Activated naive CD8-positive, alpha-beta T cell treated with anti-CD3 and anti-CD28 coated beads for 36 hours (primary cell): ENCODE measurements around the gene ZNF326. TPM values are rescaled to one million over a fixed set of nuclear protein-coding genes. Genes with fewer than 3 reads are reported as not detected.

Experiments
- DNase-seq: peaks from one replicate; pipeline ENCODE4 v3.0.0; 2021
- H3K27ac Mint-ChIP-seq: one replicate; pipeline ENCODE4 v1.8.0; 2022; ENCODE audit warnings: mild to moderate bottlenecking, moderate library complexity, mixed read lengths
- H3K27me3 Mint-ChIP-seq: one replicate; pipeline ENCODE4 v1.8.0; 2022; ENCODE audit warnings: mild to moderate bottlenecking, mixed read lengths
- H3K36me3 Mint-ChIP-seq: one replicate; pipeline ENCODE4 v1.8.0; 2021; ENCODE audit warnings: mild to moderate bottlenecking, mixed read lengths
- H3K4me1 Mint-ChIP-seq: one replicate; pipeline ENCODE4 v1.8.0; 2021; ENCODE audit warnings: mixed read lengths
- H3K4me3 Mint-ChIP-seq: one replicate; pipeline ENCODE4 v1.8.0; 2022; ENCODE audit warnings: mild to moderate bottlenecking, moderate library complexity, mixed read lengths
- H3K9me3 Mint-ChIP-seq: one replicate; pipeline ENCODE4 v1.8.0; 2022; ENCODE audit warnings: mixed read lengths
- total RNA-seq, 2 experiments: library from RNA; stranded (reverse); gene quantifications; one replicate each; pipeline ENCODE4 v1.2.3, GENCODE V29; 2021

ZNF326 gene, protein sequence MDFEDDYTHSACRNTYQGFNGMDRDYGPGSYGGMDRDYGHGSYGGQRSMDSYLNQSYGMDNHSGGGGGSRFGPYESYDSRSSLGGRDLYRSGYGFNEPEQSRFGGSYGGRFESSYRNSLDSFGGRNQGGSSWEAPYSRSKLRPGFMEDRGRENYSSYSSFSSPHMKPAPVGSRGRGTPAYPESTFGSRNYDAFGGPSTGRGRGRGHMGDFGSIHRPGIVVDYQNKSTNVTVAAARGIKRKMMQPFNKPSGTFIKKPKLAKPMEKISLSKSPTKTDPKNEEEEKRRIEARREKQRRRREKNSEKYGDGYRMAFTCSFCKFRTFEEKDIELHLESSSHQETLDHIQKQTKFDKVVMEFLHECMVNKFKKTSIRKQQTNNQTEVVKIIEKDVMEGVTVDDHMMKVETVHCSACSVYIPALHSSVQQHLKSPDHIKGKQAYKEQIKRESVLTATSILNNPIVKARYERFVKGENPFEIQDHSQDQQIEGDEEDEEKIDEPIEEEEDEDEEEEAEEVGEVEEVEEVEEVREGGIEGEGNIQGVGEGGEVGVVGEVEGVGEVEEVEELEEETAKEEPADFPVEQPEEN
- total RNA-seq, result 10 to 100 TPM; 26.8 to 28.1 TPM

DNA sequence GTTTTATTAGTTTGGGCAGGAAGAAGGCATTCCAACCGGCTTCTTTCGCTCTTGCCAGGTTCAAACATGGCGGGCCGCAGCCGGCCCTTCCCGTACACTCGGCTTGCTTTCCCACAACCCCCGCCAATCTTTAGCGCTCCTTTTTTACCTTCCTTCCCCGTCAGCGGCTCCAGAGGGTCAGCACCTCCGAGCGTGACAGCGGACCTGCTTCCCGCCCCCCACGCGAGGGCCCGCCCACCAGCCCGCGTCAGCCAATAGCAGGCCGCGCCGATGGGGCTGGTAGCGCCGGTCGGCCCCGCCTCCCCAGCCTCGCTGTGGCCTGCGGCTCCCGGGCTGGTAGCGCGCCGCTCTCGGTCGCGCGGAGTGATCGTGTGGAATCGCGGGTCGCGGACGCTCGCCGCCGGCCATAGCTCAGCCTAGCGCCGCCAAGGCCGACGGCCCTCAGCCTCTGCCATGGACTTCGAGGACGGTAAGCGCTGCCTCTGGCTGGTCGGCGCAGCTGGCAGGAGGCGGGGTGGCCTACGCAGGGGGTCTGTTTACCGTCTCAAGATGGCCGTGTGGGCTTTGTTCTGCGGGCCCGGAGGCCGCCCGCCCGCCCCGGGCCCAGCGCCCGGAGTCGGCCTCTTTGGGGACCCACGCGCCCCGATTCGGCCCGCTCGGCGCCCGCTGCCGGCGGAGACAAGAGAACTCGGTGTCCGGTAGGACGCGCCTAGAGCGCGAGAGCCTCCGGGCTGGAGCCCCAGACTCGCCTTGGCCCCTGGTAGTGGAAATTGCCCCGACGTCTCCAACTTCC lies at the start of gene ZNF326:
ZNF326 (plus strand) TSS at position 306 of the 793 bp plus-strand sequence; CDS start at position 454, 148 bp downstream.
- peaks cover 22% of the 10 kb centered on the region for H3K36me3 Mint-ChIP-seq
- DNase-seq, result peak; percentile 98
- no peaks in the 10 kb centered on the region for H3K9me3 Mint-ChIP-seq
- H3K27ac Mint-ChIP-seq, result peak within 1 kb of the TSS; percentile 87
- peak within 1 kb of the TSS; percentile 91 for H3K4me3 Mint-ChIP-seq
- H3K4me1 Mint-ChIP-seq, result peaks cover 27% of the 10 kb centered on the region
- H3K27me3 Mint-ChIP-seq, result no peaks in the 10 kb centered on the region

DNA sequence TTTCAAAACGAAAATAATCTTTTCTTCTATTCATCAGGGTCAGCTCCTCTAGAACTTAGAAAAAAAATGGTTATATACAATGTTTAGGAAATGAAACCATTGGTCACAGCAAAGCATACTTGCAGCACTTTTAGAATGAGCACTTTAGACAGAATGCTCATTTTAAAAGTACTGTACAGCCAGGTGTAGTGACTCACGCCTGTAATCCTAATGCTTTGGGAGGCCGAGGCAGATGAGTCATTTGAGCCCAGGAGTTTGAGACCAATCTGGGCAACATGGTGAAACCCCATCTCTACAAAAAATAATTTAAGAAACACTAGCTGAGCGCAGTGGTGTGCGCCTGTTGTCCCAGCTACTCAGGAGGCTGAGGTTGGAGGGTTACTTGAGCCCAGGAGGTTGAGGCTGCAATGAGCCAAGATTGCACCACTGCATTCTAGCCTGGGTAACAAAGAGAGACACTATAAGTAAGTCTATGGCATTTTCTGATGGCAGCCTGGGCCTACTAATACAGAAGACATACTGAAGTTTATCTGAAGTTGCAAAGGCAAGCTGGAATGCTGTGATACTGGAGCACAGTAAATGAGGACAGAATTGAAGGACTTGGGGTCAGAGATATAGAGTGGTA lies 48.9 kb upstream of the ZNF326 start:
- Mint-ChIP-seq H3K4me3 (no peak overlapping the region), H3K9me3 (no peaks in the 10 kb centered on the region), H3K27me3 (no peaks in the 10 kb centered on the region), H3K4me1 (no peaks in the 10 kb centered on the region), H3K36me3 (no peaks in the 10 kb centered on the region), H3K27ac (no peak overlapping the region)
- DNase-seq, result no peak

GRCh38 chr1:89946532-89946931 lies 48.4 kb upstream of the ZNF326 start:
- Mint-ChIP-seq H3K4me3 (no peak overlapping the region), H3K27me3 (no peaks in the 10 kb centered on the region), H3K4me1 (peaks cover 2% of the 10 kb centered on the region), H3K27ac (no peak overlapping the region), H3K36me3 (no peaks in the 10 kb centered on the region), H3K9me3 (no peaks in the 10 kb centered on the region)
- no peak for DNase-seq

GRCh38 chr1:89948722-89949345 lies 46.1 kb upstream of the ZNF326 start:
- Mint-ChIP-seq H3K27me3 (no peaks in the 10 kb centered on the region), H3K4me3 (no peak overlapping the region), H3K9me3 (no peaks in the 10 kb centered on the region), H3K36me3 (no peaks in the 10 kb centered on the region), H3K4me1 (peaks cover 11% of the 10 kb centered on the region), H3K27ac (no peak overlapping the region)
- no peak for DNase-seq

DNA sequence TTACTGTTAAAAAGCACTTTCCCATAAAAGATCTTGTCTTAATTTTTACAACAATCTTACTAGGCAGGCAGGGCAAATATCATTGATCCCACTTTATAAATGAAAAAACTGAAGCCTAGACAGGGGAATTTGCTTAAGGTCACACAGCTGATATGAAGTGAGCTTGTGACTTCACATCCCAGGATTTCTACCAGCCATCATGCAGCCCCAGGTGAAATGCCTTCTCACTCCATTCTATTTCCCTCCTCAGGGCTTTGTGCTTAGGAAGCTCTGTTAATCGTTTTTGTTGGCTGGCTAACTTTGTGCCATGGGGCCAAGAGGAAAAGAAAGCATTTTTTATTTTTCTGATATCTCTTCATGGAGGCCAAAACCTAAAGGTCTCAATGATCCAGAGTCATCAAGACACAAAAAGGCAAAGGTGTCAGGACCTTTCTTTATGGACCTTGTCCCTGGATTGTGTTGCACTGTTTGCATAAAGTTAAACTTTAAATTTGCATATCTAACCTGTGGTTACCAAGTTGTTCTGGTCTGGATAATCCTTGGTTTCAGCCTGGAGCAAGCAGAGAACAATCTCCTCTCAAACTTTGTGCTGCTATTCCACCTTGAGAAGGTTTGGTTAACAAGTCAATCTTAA lies 44.8 kb upstream of the ZNF326 start:
- Mint-ChIP-seq H3K4me1 (peaks cover 11% of the 10 kb centered on the region), H3K27ac (no peak overlapping the region), H3K9me3 (no peaks in the 10 kb centered on the region), H3K36me3 (no peaks in the 10 kb centered on the region), H3K4me3 (no peak overlapping the region), H3K27me3 (no peaks in the 10 kb centered on the region)
- DNase-seq, result no peak

GRCh38 chr1:89950703-89951102 lies 44.2 kb upstream of the ZNF326 start:
- Mint-ChIP-seq H3K4me1 (peaks cover 11% of the 10 kb centered on the region), H3K36me3 (no peaks in the 10 kb centered on the region), H3K27me3 (no peaks in the 10 kb centered on the region), H3K4me3 (no peak overlapping the region), H3K27ac (no peak overlapping the region), H3K9me3 (no peaks in the 10 kb centered on the region)
- no peak for DNase-seq

DNA sequence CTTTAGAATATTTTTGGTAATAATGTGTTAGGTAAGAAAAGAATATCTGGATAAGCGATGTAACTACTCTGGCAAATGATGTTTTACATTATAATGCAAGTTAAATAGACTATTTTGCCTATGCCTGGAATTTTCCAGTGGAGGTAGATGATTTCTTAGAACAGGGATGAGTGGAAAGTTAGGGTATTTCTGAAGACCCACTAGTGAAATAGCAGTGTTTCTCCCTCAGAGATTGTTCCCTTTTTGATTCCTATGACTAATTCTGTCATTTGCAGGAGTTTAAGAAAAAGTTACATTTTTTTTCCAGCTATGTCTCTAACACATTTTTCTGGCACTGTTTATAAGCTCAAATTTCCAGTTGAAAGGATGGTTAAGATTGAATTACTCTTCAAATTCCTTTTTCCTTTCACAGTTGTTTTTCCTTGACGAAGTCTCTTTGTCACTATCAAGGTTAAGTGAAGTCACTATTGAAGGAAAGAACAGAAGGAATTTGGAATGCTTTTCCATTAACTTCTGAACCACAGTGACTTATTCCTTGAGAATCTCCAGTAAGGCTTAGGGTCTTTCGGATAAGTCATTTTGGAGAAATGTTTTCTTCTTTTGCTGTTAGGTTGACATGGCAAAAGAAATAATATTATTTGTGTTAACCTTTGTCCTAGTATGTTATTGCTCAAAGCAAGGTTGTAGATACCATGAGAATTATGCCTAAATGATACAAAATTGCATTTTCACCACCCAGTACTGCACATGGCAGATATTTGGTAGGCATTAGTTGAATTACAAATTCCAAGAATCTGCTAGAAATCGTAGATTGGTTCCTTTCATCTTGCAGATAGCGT lies 42.9 kb upstream of the ZNF326 start:
- no peaks in the 10 kb centered on the region for H3K9me3 Mint-ChIP-seq
- no peak for DNase-seq
- H3K27ac Mint-ChIP-seq, result no peak overlapping the region
- no peaks in the 10 kb centered on the region for H3K27me3 Mint-ChIP-seq
- no peak overlapping the region for H3K4me3 Mint-ChIP-seq
- peaks cover 15% of the 10 kb centered on the region for H3K4me1 Mint-ChIP-seq
- H3K36me3 Mint-ChIP-seq, result no peaks in the 10 kb centered on the region

DNA sequence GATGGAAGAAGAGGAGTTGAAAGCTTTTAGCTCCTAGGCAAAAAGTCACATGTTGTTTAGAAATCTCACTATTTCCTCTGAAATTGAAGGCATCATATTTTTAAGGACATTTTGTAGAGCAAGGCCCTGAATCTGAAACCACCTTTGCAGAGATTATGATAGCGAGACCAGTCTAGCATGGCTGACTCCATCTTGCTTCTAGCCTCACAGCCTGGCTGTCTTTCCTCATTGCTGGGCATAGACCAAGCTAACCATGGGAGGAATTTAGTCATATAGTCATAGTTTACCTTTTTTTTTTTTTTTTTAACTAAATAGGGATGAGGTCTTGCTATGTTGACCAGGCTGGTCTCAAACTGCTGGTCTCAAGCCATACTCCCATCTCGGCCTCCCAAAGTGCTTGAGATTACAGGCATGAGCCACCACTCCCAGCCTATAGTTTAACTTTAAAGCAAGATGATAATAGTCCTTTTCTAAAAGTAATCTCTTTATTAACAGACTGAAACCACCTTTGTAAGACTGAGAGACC lies 42.2 kb upstream of the ZNF326 start:
- Mint-ChIP-seq H3K4me1 (peaks cover 20% of the 10 kb centered on the region), H3K27ac (no peak overlapping the region), H3K27me3 (no peaks in the 10 kb centered on the region), H3K9me3 (no peaks in the 10 kb centered on the region), H3K36me3 (no peaks in the 10 kb centered on the region), H3K4me3 (no peak overlapping the region)
- DNase-seq, result no peak

DNA sequence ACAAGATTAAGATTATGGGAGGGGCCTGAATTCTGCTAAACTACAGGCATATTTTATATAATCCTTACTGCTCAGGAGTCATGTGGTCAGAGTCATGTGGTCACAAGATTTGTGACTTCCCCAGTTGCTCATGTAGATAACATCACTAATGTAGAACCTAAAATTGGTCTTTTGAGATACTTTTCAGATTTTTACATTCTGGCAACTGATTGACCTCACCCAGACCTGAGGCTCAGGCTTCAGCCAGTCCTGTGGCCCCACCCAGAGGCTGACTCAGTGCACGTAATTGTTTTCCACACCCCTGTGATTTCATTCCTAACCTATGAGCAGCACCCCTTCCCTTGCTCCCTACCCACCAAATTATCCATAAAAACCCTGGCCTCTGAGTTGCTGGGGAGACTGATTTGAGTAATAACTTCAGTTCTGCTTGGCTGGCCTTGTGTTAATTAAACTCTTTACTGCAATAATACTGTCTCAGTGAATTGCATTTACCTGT lies 41.7 kb upstream of the ZNF326 start:
- Mint-ChIP-seq H3K27me3 (no peaks in the 10 kb centered on the region), H3K27ac (peak overlapping the region; percentile 45), H3K9me3 (no peaks in the 10 kb centered on the region), H3K36me3 (no peaks in the 10 kb centered on the region), H3K4me3 (no peak overlapping the region), H3K4me1 (peaks cover 20% of the 10 kb centered on the region)
- peak; percentile 6 for DNase-seq

DNA sequence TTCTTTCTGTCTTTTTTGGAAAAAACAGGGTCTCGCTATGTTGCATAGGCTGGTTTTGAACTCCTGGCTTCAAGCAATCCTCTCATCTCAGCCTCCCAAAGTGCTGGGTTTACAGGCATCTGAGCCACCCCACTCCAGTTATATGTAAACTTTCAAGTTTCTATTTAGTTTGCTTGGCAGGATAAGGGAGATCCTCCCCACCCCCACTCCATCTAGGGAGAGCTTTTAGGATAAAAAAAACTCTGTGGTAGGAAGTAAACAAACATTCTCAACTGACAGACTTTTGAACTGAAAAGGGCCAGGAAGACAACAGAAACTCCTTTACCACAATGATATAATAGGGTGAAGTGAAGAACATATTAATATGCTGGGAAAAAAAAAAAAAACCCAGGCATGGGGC lies 41.0 kb upstream of the ZNF326 start:
- Mint-ChIP-seq H3K36me3 (no peaks in the 10 kb centered on the region), H3K4me3 (no peak overlapping the region), H3K4me1 (peaks cover 22% of the 10 kb centered on the region), H3K9me3 (no peaks in the 10 kb centered on the region), H3K27ac (no peak overlapping the region), H3K27me3 (no peaks in the 10 kb centered on the region)
- no peak for DNase-seq

DNA sequence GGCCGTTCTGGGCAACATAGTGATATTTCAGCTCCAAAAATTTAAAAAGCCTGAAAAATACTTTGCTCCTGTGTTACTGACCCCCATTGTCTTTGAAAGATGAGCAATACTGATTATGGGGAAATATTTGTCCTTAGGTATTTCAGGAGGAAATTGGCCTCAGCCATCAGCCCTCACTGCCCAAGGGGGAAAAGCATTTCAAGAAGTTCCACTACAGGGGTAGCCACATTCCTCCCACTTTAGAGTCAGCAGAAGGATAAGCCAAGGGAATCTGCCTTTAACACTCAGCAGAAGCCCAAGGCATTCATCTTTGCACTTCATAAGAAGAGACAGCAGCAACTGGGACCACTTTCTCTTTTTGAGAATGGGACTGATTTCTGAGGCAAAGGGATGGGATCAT lies 40.5 kb upstream of the ZNF326 start:
- DNase-seq, result no peak
- Mint-ChIP-seq H3K4me3 (no peak overlapping the region), H3K9me3 (peaks cover 3% of the 10 kb centered on the region), H3K4me1 (peaks cover 26% of the 10 kb centered on the region), H3K27me3 (peaks cover 2% of the 10 kb centered on the region), H3K27ac (no peak overlapping the region), H3K36me3 (peaks cover 3% of the 10 kb centered on the region)

DNA sequence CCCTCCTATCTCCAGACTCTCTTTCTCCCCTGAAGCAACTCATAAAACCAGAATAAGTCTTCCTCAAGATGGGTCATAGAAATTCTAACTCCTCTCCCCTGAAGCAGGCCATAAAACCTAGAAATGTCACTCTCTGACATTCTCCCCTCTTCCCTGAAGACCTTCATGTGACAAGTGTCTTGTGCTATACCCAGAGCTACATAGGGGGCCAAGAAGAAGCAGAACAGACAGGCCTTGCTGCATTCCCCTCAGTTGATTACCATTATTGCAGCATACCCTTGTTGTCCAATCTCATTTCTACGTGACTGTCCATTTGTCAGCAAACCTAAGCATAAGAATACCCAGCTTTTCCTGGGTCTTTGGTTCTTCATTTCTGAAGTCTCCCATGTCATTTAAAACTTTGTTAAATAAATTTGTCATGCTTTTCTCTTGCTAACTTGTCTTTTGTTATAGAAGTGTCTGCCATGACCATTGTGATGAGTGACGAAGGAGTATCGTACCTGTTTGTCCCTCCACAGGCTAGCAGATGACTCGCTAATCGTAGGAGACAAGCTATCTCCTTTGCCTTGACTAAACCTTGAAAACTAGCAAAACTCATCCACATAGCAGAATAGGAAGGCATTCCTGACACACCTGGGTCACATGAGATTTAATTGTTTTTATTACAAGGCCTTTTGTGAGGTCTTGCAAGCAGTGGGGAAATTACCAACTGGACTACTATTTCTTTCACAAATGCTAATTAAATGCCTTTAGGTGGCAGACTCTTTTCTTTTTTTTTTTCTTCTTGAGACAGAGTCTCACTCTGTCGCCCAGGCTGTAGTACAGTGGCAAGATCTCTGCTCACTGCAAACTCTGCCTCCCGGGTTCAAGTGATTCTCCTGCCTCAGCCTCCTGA lies 39.4 kb upstream of the ZNF326 start:
- Mint-ChIP-seq H3K4me1 (peaks cover 32% of the 10 kb centered on the region), H3K9me3 (peaks cover 5% of the 10 kb centered on the region), H3K36me3 (peaks cover 4% of the 10 kb centered on the region), H3K27ac (no peak overlapping the region), H3K27me3 (peaks cover 4% of the 10 kb centered on the region), H3K4me3 (no peak overlapping the region)
- no peak for DNase-seq
